Psoas muscle (tissue), 8 donors: ENCODE measurements around the gene YPEL5. TPM values are rescaled to one million over a fixed set of nuclear protein-coding genes. Genes with fewer than 3 reads are reported as not detected.

Experiments used
- ATAC-seq, 4 donors: fragments of 200-7000 bp; cut with Tn5 transposase; one replicate each; pipeline ENCODE4 v1.9.1; 2020; ENCODE audit warnings: moderate library complexity in 3 of 4, mild to moderate bottlenecking in 2 of 4
- DNase-seq, 2 donors: peaks; one replicate each; pipeline ENCODE4 v3.0.0-alpha.2; 2020
- H3K27ac ChIP-seq: fragments of 200-600 bp; one replicate; pipeline ENCODE4 v1.8.0; 2022
- H3K27me3 ChIP-seq, 3 donors: fragments of 200-600 bp in 1 of 3; one replicate each; pipeline versions ENCODE4 v1.6.1 to v1.8.0; 2013 to 2022; ENCODE audit warnings: low read length in 2 of 3, mild to moderate bottlenecking in 2 of 3, moderate library complexity in 1 of 3; ENCODE audit not compliant: insufficient read depth in 3 of 3
- H3K36me3 ChIP-seq, 2 donors: fragments of 200-600 bp in 1 of 2; one replicate each; pipeline versions ENCODE4 v1.6.1 to v1.8.0; 2013 to 2022; ENCODE audit warnings: low read depth in 1 of 2, mild to moderate bottlenecking in 1 of 2, moderate library complexity in 1 of 2; ENCODE audit not compliant: insufficient read depth in 1 of 2
- H3K4me1 ChIP-seq: fragments of 200-600 bp; one replicate; pipeline ENCODE4 v1.8.0; 2022
- H3K4me3 ChIP-seq: fragments of 200-600 bp; one replicate; pipeline ENCODE4 v1.8.0; 2022; ENCODE audit warnings: mild to moderate bottlenecking
- H3K9me3 ChIP-seq: fragments of 200-600 bp; one replicate; pipeline ENCODE4 v1.8.0; 2022
- CTCF ChIP-seq: fragments of 200-600 bp; IDR thresholded peaks from one replicate; pipeline ENCODE4 v1.8.0; 2022; ENCODE audit warnings: antibody characterized with exemption
- WGBS, 3 donors: extraction: QIAGEN DNeasy Blood & Tissue Kit; methylation state at CpG; one replicate each; pipeline versions ENCODE4 v1.1.6 to v1.1.7; 2013; 5-methylcytosine and 5-hydroxymethylcytosine counted together
- intact Hi-C, 2 donors: fragments of 100-400 bp; cut with DNase I; formaldehyde crosslinking; loops; one replicate each; pipeline versions ENCODE4 v1.11.0 to v1.14.2; 2022
- polyA plus RNA-seq, 3 donors: library from polyadenylated mRNA; stranded (reverse); fragments of 200-250 nt; gene quantifications; one replicate each; pipeline ENCODE4 v1.2.3, GENCODE V29; 2013
- total RNA-seq, 4 donors: library from RNA; stranded (reverse); fragmentation: NEBNext Ultra II Directional in 2 of 4; extraction: Animal tissue kit (Norgen Biotek cat#: 25700) in 2 of 4; gene quantifications; one replicate each; pipeline versions ENCODE4 v1.2.1 to v1.2.4, GENCODE V29; 2021 to 2023
- donor health status: healthy with polysubstance abuse.
- donor health status: DM: no; HTN: no; CAD: no; lungs with moderate emphysema.
- donor health status: Bipolar disorder and iron deficiency.
- donor health status: healthy.
- donor health status: DM: yes; HTN: yes; CAD: no.
- donor health status: DM: no; HTN: no; CAD: no.
- donor health status: DM: no; HTN: no; CAD: no.
- donor health status: DM: yes; HTN: yes; CAD: no.

The YPEL5 gene
- total and polyA plus RNA-seq, 7 donors = 23.2 to 98.0 (median 55.4) TPM

DNA sequence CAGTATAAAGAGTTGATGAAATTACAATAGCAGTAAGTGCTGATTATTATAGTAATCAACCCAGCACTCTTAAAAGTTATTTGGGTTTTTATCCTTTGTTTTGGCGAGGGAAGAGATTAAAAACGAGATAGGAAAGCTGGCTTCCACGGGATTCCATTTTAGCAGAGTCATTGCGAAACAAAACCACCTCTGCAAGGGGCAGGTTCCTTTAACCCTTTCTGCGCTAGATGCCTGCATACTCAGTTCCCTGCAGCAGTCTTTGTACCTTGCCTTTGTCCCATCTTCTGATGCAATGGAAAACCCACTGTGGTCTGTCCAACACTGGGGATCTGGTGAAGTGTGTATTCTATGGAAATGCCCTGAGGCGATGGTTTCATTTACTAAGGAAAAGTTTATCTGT is 2.7 kb downstream of the YPEL5 start:
- no peaks in the 10 kb centered on the region for H3K27me3 ChIP-seq
- peak overlapping the region; percentile 24 for H3K27ac ChIP-seq
- H3K9me3 ChIP-seq = no peaks in the 10 kb centered on the region
- no peak for TF ChIP-seq CTCF
- DNase-seq (no peak), ATAC-seq (no peak)
- peaks cover 5 to 43% of the 10 kb centered on the region in 2 donors for H3K36me3 ChIP-seq
- 34 to 37% (median 35%) methylated on average over 6 of the region's 6 CpGs for WGBS, 3 donors
- peaks cover 36% of the 10 kb centered on the region for H3K4me1 ChIP-seq
- intact Hi-C loops = no loop called here
- H3K4me3 ChIP-seq = peak overlapping the region; percentile 94

- H3K36me3 ChIP-seq = peaks cover 5 to 48% of the 10 kb centered on the region in 2 donors
- DNase-seq = no peak
- TF ChIP-seq CTCF = no peak
- ATAC-seq = no peak
- intact Hi-C loops = no loop called here
- peak overlapping the region; percentile 48 for H3K27ac ChIP-seq
- peak overlapping the region; percentile 94 for H3K4me3 ChIP-seq
- H3K27me3 ChIP-seq = no peaks in the 10 kb centered on the region
- H3K4me1 ChIP-seq = peaks cover 36% of the 10 kb centered on the region
- H3K9me3 ChIP-seq = no peaks in the 10 kb centered on the region
- 33 to 44% (median 40%) methylated on average over 1 of the region's 1 CpG for WGBS, 3 donors
Observed at GRCh38 chr2:30149976-30150375, 3.2 kb downstream of the YPEL5 start.

- Histone ChIP-seq H3K27ac (no peak overlapping the region), H3K36me3 (peaks cover 5 to 54% of the 10 kb centered on the region in 2 donors), H3K4me3 (no peak overlapping the region), H3K9me3 (no peaks in the 10 kb centered on the region), H3K27me3 (no peaks in the 10 kb centered on the region), H3K4me1 (peaks cover 34% of the 10 kb centered on the region)
- WGBS, 3 donors = 42 to 62% (median 43%) methylated on average over 4 of the region's 4 CpGs
- intact Hi-C loops = no loop called here
- ATAC-seq = no peak
- TF ChIP-seq CTCF = no peak
- no peak for DNase-seq
Observed at GRCh38 chr2:30150786-30151185, 4.0 kb downstream of the YPEL5 start.

DNA sequence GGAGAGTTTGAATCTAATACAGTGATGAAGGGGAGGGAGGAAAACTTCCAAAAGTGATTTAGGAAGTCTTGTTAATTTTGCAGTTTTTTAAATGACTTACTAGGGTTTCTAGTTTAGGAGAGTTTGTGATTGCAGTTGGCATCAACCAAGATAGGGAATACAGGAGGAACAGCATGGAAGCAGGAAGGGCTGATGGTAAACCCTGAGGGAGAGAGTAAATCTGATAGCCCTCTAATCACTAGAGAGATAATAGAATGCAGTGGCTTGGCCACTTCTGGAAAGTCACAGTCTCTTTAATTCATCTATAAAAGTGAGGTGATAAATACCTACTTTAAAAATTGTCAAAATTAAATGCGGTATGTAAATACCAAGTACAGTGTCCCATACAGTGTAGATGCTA is 5.6 kb downstream of the YPEL5 start:
- Histone ChIP-seq H3K27ac (no peak overlapping the region), H3K36me3 (peaks cover 5 to 70% of the 10 kb centered on the region in 2 donors), H3K9me3 (no peaks in the 10 kb centered on the region), H3K4me1 (peaks cover 36% of the 10 kb centered on the region), H3K4me3 (no peak overlapping the region), H3K27me3 (no peaks in the 10 kb centered on the region)
- no peak for TF ChIP-seq CTCF
- DNase-seq = no peak
- WGBS, 3 donors = 100% methylated on average over 1 of the region's 1 CpG
- no peak for ATAC-seq
- intact Hi-C loops = no loop called here

DNA sequence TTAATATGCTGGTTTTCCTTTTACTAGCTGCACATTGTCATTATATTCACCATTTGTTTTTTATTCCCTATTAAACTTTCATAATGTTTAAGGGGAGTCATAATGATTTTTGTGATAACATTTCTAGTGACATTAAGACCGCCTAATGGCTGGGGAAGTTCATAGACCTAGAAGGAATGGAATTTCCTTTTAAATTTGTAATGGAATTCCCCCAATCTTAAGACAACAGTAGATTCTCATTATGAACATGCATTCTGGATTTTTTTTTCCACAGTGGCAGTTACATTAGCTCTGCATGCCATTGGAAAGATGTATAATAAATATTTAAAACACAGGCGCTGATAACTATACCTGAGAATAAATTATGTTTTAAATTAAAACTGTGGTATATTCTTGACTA is 8.4 kb downstream of the YPEL5 start:
- Histone ChIP-seq H3K27me3 (no peaks in the 10 kb centered on the region), H3K9me3 (no peaks in the 10 kb centered on the region), H3K4me1 (peaks cover 13% of the 10 kb centered on the region), H3K27ac (no peak overlapping the region), H3K4me3 (no peak overlapping the region), H3K36me3 (peaks cover 2 to 78% of the 10 kb centered on the region in 2 donors)
- no peak for DNase-seq
- 81 to 86% (median 82%) methylated on average over 2 of the region's 2 CpGs for WGBS, 3 donors
- ATAC-seq = no peak
- intact Hi-C loops = no loop called here
- no peak for TF ChIP-seq CTCF
